Activated B cell treated with CpG ODN at 0.5 μM for 24 hours (primary cell): Measurements from ENCODE around the gene ZCCHC7. TPM values are rescaled to one million over a fixed set of nuclear protein-coding genes. Genes with fewer than 3 reads are reported as not detected.

ENCODE experiments used
- ATAC-seq: fragments of 200-7000 bp; cut with Tn5 transposase; one replicate; pipeline ENCODE4 v1.10.0; 2021; ENCODE audit warnings: low read depth, mild to moderate bottlenecking, moderate library complexity
- CTCF ChIA-PET: fragments of 350-600 bp; sonication (Branson Sonifier 250); formaldehyde crosslinking; loops from one replicate; lab custom pipeline; 2021; ENCODE audit warnings: antibody characterized with exemption; lab: Charles Lee
- POLR2A ChIA-PET: fragments of 350-600 bp; sonication (Branson Sonifier 250); formaldehyde crosslinking; loops from one replicate; lab custom pipeline; 2021; ENCODE audit warnings: antibody characterized with exemption; lab: Charles Lee
- DNase-seq: peaks from one replicate; pipeline ENCODE4 v3.0.0; 2022
- H3K27ac Mint-ChIP-seq: one replicate; pipeline ENCODE4 v1.8.0; 2020; ENCODE audit warnings: mixed read lengths
- H3K27me3 Mint-ChIP-seq: one replicate; pipeline ENCODE4 v1.8.0; 2021; ENCODE audit warnings: mixed read lengths
- H3K36me3 Mint-ChIP-seq: one replicate; pipeline ENCODE4 v1.8.0; 2021; ENCODE audit warnings: low read depth, mixed read lengths
- H3K4me1 Mint-ChIP-seq: one replicate; pipeline ENCODE4 v1.8.0; 2021; ENCODE audit warnings: mixed read lengths
- H3K4me3 Mint-ChIP-seq: one replicate; pipeline ENCODE4 v1.8.0; 2020; ENCODE audit warnings: mild to moderate bottlenecking, mixed read lengths
- H3K9me3 Mint-ChIP-seq: one replicate; pipeline ENCODE4 v1.8.0; 2020; ENCODE audit warnings: mixed read lengths
- intact Hi-C: fragments of 100-400 bp; cut with micrococcal nuclease; formaldehyde crosslinking; loops from one replicate; pipeline ENCODE4 v1.15.1; 2024
- total RNA-seq: library from RNA; stranded (reverse); gene quantifications from 2 replicates; pipeline ENCODE4 v1.2.3, GENCODE V29; 2022
- TF ChIP-seq, protein P1 (sequence below): fragments of 200-600 bp; IDR thresholded peaks from one replicate; pipeline ENCODE4 v1.8.0; 2022; ENCODE audit warnings: antibody characterized with exemption, mild to moderate bottlenecking

ZCCHC7 gene
- total RNA-seq, 1 donor from 2014 or later: 70.3 TPM

DNA sequence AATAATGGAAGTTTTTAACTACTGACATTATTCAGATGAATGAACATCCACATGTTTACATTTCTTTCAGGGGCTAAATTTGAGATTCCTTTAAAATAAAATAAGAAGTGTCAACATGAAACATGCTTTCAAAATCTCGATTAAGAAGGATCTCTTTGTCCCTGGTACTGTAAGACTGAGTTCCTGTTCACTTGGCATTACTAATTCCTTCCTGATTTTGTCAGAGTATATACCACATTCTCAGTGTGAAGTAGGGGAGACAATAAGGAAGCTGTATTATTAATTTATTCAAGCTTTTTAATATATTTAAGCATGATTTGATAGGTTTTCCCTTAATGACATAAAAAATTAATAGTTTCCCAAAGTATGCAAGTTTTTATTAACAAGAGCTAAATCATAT, 220.6 kb downstream of the ZCCHC7 start:
- CTCF ChIA-PET: no interaction called here
- Mint-ChIP-seq H3K27me3 (no peaks in the 10 kb centered on the region), H3K4me1 (peaks cover 56% of the 10 kb centered on the region), H3K9me3 (no peaks in the 10 kb centered on the region), H3K4me3 (no peak overlapping the region), H3K36me3 (peaks cover 12% of the 10 kb centered on the region), H3K27ac (peak overlapping the region; percentile 47)
- TF ChIP-seq, protein P1, sequence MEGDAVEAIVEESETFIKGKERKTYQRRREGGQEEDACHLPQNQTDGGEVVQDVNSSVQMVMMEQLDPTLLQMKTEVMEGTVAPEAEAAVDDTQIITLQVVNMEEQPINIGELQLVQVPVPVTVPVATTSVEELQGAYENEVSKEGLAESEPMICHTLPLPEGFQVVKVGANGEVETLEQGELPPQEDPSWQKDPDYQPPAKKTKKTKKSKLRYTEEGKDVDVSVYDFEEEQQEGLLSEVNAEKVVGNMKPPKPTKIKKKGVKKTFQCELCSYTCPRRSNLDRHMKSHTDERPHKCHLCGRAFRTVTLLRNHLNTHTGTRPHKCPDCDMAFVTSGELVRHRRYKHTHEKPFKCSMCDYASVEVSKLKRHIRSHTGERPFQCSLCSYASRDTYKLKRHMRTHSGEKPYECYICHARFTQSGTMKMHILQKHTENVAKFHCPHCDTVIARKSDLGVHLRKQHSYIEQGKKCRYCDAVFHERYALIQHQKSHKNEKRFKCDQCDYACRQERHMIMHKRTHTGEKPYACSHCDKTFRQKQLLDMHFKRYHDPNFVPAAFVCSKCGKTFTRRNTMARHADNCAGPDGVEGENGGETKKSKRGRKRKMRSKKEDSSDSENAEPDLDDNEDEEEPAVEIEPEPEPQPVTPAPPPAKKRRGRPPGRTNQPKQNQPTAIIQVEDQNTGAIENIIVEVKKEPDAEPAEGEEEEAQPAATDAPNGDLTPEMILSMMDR: no peak
- POLR2A ChIA-PET: interaction anchor here (0.5 to 7.4 kb wide), 6 partner anchors 9 to 316 kb away, joined by 4 to 119 read pairs (median 6); no protein-coding TSS in a partner anchor
- intact Hi-C loops: loop anchor here (2.0 kb wide), 1 partner anchor 14 kb away; no protein-coding TSS in a partner anchor
- no peak for DNase-seq
- ATAC-seq: no peak

DNA sequence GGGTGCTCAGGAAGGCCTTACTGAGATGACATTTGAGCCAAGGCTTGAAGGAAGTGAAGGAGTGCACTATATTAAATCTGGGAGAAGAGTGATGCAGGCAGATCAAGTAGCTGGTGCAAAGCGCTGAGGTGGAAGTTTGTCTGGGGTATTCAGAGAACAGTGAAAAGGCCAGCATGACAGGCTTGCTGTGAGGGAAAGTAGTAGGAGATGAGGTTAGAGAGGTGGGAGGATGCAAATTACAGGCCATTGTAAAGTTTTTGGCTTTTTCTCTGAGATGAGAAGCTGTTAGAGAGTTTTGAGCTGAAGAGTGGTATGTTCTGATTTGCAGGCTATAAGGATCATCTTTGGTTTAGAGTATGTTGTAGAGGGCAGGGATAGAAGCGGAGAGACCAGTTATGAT, 221.3 kb downstream of the ZCCHC7 start:
- CTCF ChIA-PET: interaction anchor here (0.6 to 1.1 kb wide), 2 partner anchors 70 to 759 kb away, joined by 3 read pairs; no protein-coding TSS in a partner anchor
- intact Hi-C loops: loop anchor here (2.0 kb wide), 1 partner anchor 13 kb away; no protein-coding TSS in a partner anchor
- no peak for ATAC-seq
- POLR2A ChIA-PET: interaction anchor here (0.5 to 7.4 kb wide), 8 partner anchors 8 to 318 kb away, joined by 3 to 119 read pairs (median 4); no protein-coding TSS in a partner anchor
- no peak for DNase-seq
- no peak overlapping the region for H3K27ac Mint-ChIP-seq
- TF ChIP-seq, protein P1: no peak
- no peaks in the 10 kb centered on the region for H3K9me3 Mint-ChIP-seq
- H3K36me3 Mint-ChIP-seq: peaks cover 12% of the 10 kb centered on the region
- H3K4me3 Mint-ChIP-seq: no peak overlapping the region
- peaks cover 48% of the 10 kb centered on the region for H3K4me1 Mint-ChIP-seq
- no peaks in the 10 kb centered on the region for H3K27me3 Mint-ChIP-seq

DNA sequence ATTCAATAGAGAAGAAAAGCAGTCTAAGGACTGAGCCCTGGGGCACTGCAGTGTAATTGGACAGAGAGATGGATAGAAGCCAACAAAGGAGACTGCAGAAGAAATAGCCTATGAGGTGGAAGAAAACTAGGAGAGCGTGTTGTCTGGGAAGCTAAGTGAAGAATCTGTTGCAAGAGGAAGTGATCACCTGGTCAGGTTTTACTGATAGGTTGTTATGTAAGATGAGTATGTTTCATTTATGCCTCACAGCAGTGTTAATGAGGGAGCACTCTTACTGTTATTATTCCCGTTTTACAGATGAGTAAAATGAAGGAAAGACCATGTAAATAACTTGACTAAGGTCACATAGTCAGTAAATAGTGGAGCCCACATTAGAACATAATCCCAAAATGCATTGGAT, 222.1 kb downstream of the ZCCHC7 start:
- peaks cover 17% of the 10 kb centered on the region for H3K36me3 Mint-ChIP-seq
- DNase-seq (no peak), ATAC-seq (peak; percentile 27)
- intact Hi-C loops: no loop called here
- H3K27ac Mint-ChIP-seq: no peak overlapping the region
- POLR2A ChIA-PET: interaction anchor here (1.0 to 7.4 kb wide), 3 partner anchors 9 to 262 kb away, joined by 4 to 119 read pairs (median 5); no protein-coding TSS in a partner anchor
- H3K27me3 Mint-ChIP-seq: no peaks in the 10 kb centered on the region
- TF ChIP-seq, protein P1: no peak
- H3K4me3 Mint-ChIP-seq: no peak overlapping the region
- CTCF ChIA-PET: interaction anchor here (1.1 kb wide), 1 partner anchor 69 kb away, joined by 3 read pairs; no protein-coding TSS in a partner anchor
- H3K9me3 Mint-ChIP-seq: no peaks in the 10 kb centered on the region
- H3K4me1 Mint-ChIP-seq: peaks cover 46% of the 10 kb centered on the region

DNA sequence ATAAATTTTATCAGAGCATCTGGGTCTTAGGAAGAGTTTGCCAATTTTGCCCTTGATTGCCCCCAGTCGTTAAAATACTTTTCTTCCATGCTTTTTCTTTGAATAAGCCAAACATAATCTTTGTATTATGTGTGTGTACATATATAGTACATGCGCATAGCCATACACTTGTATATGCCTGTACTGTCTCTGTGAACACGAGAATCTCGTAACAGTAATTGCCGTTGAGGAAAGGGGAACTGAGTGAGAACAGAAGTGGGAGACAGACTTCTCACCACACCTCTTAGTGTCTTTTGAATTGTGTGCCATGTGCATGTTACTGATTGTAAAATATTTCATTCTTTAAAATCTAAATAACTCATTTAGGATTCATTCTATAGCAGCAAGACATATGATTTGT, 222.5 kb downstream of the ZCCHC7 start:
- ATAC-seq (peak; percentile 50), DNase-seq (no peak)
- no peak overlapping the region for H3K4me3 Mint-ChIP-seq
- TF ChIP-seq, protein P1: no peak
- peaks cover 21% of the 10 kb centered on the region for H3K36me3 Mint-ChIP-seq
- H3K27ac Mint-ChIP-seq: no peak overlapping the region
- intact Hi-C loops: no loop called here
- H3K9me3 Mint-ChIP-seq: no peaks in the 10 kb centered on the region
- peaks cover 46% of the 10 kb centered on the region for H3K4me1 Mint-ChIP-seq
- no peaks in the 10 kb centered on the region for H3K27me3 Mint-ChIP-seq
- ChIA-PET CTCF (no interaction called here), POLR2A (interaction anchor here (1.9 to 7.4 kb wide), 2 partner anchors 9 to 25 kb away, joined by 5 to 119 read pairs; no protein-coding TSS in a partner anchor)

DNA sequence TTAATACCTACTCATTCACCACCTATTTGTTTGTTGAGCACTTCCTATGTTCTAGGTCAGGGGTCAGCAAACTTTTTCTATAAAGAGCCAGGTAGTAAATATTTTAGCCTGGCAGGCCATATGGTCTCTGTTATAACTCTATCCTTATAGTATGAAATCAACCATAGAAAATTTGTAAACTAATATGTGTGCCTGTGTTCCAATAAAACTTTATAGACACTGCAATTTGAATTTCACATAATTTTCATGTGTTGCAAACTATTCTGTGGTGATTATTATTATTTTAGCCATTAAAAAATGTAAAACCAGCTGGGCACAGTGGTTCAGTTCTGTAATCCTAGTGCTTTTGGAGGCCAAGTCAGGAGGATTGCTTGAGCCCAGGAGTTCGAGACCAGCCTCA, 223.3 kb downstream of the ZCCHC7 start:
- H3K9me3 Mint-ChIP-seq: no peaks in the 10 kb centered on the region
- ATAC-seq: no peak
- CTCF ChIA-PET: no interaction called here

More for the DNA sequence above, 223.3 kb downstream of the ZCCHC7 start:
- H3K4me3 Mint-ChIP-seq: no peak overlapping the region
- H3K27ac Mint-ChIP-seq: no peak overlapping the region
- DNase-seq: no peak
- POLR2A ChIA-PET: interaction anchor here (0.7 kb wide), 1 partner anchor 334 kb away, joined by 3 read pairs; no protein-coding TSS in a partner anchor
- intact Hi-C loops: no loop called here
- TF ChIP-seq, protein P1: no peak
- H3K36me3 Mint-ChIP-seq: peaks cover 27% of the 10 kb centered on the region
- H3K4me1 Mint-ChIP-seq: peaks cover 43% of the 10 kb centered on the region
- no peaks in the 10 kb centered on the region for H3K27me3 Mint-ChIP-seq
